Measurements from ENCODE around the gene CASP3. TPM values are rescaled to one million over a fixed set of nuclear protein-coding genes. Genes with fewer than 3 reads are reported as not detected.
"Not testable (repeated sequence)": the region's sequence is repeated elsewhere in the genome, so short reads cannot be mapped to it uniquely, and the experiment has no call there.

The CASP3 gene
- total and polyA plus RNA-seq, 5 donors from 2014 or later: 11.5 to 26.1 (median 14.2) TPM

DNA sequence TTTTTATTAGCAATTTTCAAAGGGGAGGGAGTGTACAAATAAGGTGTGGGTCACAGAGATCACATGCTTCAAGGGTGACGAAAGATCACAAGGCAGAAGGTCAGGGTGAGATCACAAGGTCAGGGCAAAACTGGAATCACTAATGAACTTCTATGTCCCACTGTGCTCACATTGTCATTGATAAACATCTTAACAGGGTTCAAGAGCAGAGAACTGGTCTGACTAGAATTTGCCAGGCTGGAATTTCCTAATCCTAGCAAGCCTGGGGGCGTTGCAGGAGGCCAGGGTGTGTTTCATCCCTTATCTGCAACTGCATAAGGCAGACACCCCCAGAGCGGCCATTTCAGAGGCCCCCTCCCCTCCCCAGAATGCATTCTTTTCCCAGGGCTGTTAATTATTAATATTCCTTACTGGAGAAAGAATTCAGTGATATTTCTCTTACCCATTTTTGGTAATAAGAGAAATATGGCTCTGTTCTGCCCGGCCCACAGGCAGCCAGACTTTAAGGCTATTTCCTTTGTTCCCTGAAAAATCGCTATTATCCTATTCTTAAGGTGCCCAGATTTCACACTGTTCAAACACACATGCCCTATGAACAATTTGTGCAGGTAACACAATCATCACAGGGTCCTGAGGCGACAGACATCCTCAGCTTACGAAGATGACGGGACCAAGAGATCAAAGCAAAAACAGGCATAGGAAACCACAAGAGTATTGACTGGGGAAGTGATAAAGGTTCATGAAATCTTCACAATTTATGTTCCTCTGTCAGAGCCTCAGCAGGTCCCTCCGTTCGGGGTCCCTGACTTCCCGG, 23.3 kb downstream of the CASP3 start:
- Mint-ChIP-seq H3K27ac (peak overlapping the region in 2 of 3 donors; percentile 65 to 83), H3K4me3 (peak overlapping the region in 1 of 4 donors; percentile 33), H3K36me3 (peaks cover 53% of the 10 kb centered on the region), H3K4me1 (peaks cover 17 to 35% (median 22%) of the 10 kb centered on the region in 4 donors)
- not testable (repeated sequence) for H3K27me3 ChIP-seq (ENCODE audit: control insufficient read depth, insufficient read depth, low read length); H3K27ac ChIP-seq (ENCODE audit: insufficient read depth, low read length, poor library complexity, severe bottlenecking); ATAC-seq (ENCODE audit: low read depth in 2 of 2); H3K4me3 ChIP-seq (ENCODE audit: low read depth, low read length); H3K9me3 ChIP-seq (ENCODE audit: control insufficient read depth in 2 of 2, low read length in 2 of 2); H3K9me3 Mint-ChIP-seq; H3K27me3 Mint-ChIP-seq; H3K4me1 ChIP-seq (ENCODE audit: control insufficient read depth, insufficient read depth, low read length, poor library complexity, severe bottlenecking)
- DNase-seq: peak in 1 of 3 donors; percentile 56
- peaks cover 47% of the 10 kb centered on the region for H3K36me3 ChIP-seq (ENCODE audit: control insufficient read depth, insufficient read depth, low read length)

DNA sequence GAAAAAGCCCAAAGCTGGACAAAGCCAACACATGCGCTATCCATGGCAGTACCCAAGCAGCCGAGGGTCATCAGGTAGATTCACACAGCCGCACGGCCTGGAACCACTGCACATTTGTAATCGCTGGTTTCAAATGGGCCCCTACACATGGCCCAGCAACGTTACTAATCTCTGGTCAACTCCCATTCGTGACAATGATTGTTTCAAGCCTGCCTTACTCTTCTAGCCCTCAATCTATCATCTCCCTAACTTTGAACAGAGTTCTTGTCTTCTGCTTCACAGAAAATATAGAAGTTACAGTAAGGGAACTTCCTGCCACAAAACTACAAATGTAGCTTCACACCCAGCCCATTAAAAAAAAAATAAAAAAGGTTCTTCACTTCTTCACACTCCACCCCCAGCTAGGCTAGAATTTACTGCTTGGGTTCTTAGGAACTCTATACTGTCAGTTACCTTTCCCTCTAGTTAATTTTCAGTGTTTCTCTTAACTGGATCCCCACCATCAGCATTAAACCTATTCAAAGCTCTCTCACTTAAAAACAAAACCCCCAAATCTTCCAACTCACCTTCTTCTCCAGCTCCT, 24.2 kb downstream of the CASP3 start:
- H3K4me3 Mint-ChIP-seq: peak overlapping the region in 1 of 4 donors; percentile 55
- peak overlapping the region in 2 of 3 donors; percentile 65 to 83 for H3K27ac Mint-ChIP-seq
- peak in 1 of 3 donors; percentile 42 for DNase-seq
- Histone ChIP-seq H3K4me1 (ENCODE audit: control insufficient read depth, insufficient read depth, low read length, poor library complexity, severe bottlenecking) (no peaks in the 10 kb centered on the region), H3K4me3 (ENCODE audit: low read depth, low read length) (no peak overlapping the region), H3K9me3 (ENCODE audit: control insufficient read depth in 2 of 2, low read length in 2 of 2) (no peaks in the 10 kb centered on the region), H3K27me3 (ENCODE audit: control insufficient read depth, insufficient read depth, low read length) (no peaks in the 10 kb centered on the region), H3K36me3 (ENCODE audit: control insufficient read depth, insufficient read depth, low read length) (peaks cover 39% of the 10 kb centered on the region), H3K27ac (ENCODE audit: insufficient read depth, low read length, poor library complexity, severe bottlenecking) (no peak overlapping the region)
- H3K9me3 Mint-ChIP-seq: peaks cover 0 to 2% (median 0%) of the 10 kb centered on the region in 7 donors
- no peak for ATAC-seq (ENCODE audit: low read depth in 2 of 2)
- H3K27me3 Mint-ChIP-seq: no peaks in the 10 kb centered on the region
- H3K4me1 Mint-ChIP-seq: peaks cover 17 to 35% (median 22%) of the 10 kb centered on the region in 4 donors
- peaks cover 45% of the 10 kb centered on the region for H3K36me3 Mint-ChIP-seq

DNA sequence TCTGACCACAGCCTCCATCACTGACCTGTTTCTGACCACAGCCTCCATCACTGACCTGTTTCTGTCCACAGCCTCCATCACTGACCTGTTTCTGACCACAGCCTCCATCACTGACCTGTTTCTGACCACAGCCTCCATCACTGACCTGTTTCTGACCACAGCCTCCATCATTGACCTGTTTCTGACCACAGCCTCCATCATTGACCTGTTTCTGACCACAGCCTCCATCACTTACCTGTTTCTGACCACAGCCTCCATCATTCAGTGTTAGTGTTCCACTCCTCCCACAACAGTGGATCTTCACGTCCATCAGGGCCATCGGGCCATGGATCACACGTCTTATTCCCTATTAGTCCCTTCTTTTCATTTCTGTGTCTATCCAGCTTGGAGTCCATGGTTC, 24.7 kb downstream of the CASP3 start:
- H3K36me3 ChIP-seq (ENCODE audit: control insufficient read depth, insufficient read depth, low read length): peaks cover 33% of the 10 kb centered on the region
- Mint-ChIP-seq H3K36me3 (peaks cover 43% of the 10 kb centered on the region), H3K4me1 (peaks cover 17 to 35% (median 22%) of the 10 kb centered on the region in 4 donors), H3K27ac (peak overlapping the region in 1 of 3 donors; percentile 15)
- H3K4me3 Mint-ChIP-seq; H3K9me3 Mint-ChIP-seq; H3K27ac ChIP-seq (ENCODE audit: insufficient read depth, low read length, poor library complexity, severe bottlenecking); H3K4me3 ChIP-seq (ENCODE audit: low read depth, low read length); DNase-seq; H3K27me3 Mint-ChIP-seq; ATAC-seq (ENCODE audit: low read depth in 2 of 2); H3K9me3 ChIP-seq (ENCODE audit: control insufficient read depth in 2 of 2, low read length in 2 of 2); H3K27me3 ChIP-seq (ENCODE audit: control insufficient read depth, insufficient read depth, low read length); H3K4me1 ChIP-seq (ENCODE audit: control insufficient read depth, insufficient read depth, low read length, poor library complexity, severe bottlenecking): not testable (repeated sequence)

DNA sequence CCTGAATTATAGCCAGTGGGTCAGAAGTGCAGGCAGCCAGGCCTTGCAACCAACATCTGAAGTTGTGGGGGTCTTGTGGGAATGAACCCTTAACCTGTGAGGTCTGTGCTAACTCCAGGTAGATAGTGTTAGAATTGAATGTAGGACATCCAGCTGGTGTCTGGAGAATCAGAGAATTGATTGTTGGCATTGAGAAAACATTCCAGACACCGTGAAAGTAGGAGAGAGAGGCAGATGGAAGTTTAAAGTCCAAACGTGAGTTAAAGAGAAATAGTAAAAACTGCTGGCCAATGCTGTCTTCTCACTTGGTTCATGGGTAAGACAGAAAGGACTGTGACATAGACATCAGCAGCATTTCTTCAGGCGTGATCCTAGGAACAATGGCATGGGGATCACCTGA, 27.7 kb downstream of the CASP3 start:
- DNase-seq (no peak), ATAC-seq (ENCODE audit: low read depth in 2 of 2) (no peak)
- no peaks in the 10 kb centered on the region for H3K9me3 ChIP-seq (ENCODE audit: control insufficient read depth in 2 of 2, low read length in 2 of 2)
- H3K36me3 Mint-ChIP-seq: peaks cover 16% of the 10 kb centered on the region
- no peaks in the 10 kb centered on the region for H3K27me3 Mint-ChIP-seq
- no peak overlapping the region for H3K4me3 Mint-ChIP-seq
- no peak overlapping the region for H3K27ac Mint-ChIP-seq
- no peak overlapping the region for H3K27ac ChIP-seq (ENCODE audit: insufficient read depth, low read length, poor library complexity, severe bottlenecking)
- H3K4me1 ChIP-seq (ENCODE audit: control insufficient read depth, insufficient read depth, low read length, poor library complexity, severe bottlenecking): no peaks in the 10 kb centered on the region
- H3K27me3 ChIP-seq (ENCODE audit: control insufficient read depth, insufficient read depth, low read length): no peaks in the 10 kb centered on the region
- peaks cover 2 to 24% (median 14%) of the 10 kb centered on the region in 4 donors for H3K4me1 Mint-ChIP-seq
- H3K36me3 ChIP-seq (ENCODE audit: control insufficient read depth, insufficient read depth, low read length): peaks cover 5% of the 10 kb centered on the region
- peaks cover 0 to 2% (median 0%) of the 10 kb centered on the region in 7 donors for H3K9me3 Mint-ChIP-seq
- no peak overlapping the region for H3K4me3 ChIP-seq (ENCODE audit: low read depth, low read length)

DNA sequence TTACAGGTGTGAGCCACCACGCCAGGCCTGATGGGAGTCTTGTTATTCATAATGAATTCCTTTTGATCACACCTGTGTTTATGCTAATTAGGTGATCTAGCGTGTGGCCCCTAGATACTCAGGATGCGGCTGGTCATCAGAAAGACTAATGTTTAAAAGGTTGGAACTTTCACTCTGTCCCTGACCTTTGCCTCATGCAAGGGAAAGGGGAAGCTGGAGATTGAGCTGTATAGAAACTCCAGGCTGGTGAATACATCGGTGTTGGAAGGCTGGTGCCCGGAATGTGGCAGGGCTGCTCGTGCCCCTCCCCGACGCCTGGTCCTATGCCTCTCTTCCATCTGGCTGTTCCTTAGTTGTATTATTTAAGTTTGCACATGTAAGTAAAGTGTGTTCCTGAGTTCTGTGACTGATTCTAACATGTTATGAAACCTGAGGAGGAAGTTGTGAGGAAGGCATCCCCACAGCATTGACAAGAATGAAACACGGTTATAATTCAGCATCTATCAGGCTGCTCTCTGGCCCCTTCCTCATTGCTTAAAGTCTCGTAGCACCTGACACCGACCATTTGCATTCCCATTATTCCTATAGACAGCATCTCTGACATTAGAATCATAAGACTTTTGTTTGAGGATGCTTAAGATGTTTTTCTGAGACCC, 28.9 kb downstream of the CASP3 start:
- H3K36me3 ChIP-seq (ENCODE audit: control insufficient read depth, insufficient read depth, low read length): no peaks in the 10 kb centered on the region
- no peaks in the 10 kb centered on the region for H3K9me3 ChIP-seq (ENCODE audit: control insufficient read depth in 2 of 2, low read length in 2 of 2)
- H3K4me1 ChIP-seq (ENCODE audit: control insufficient read depth, insufficient read depth, low read length, poor library complexity, severe bottlenecking): no peaks in the 10 kb centered on the region
- no peaks in the 10 kb centered on the region for H3K27me3 ChIP-seq (ENCODE audit: control insufficient read depth, insufficient read depth, low read length)
- no peak overlapping the region for H3K27ac ChIP-seq (ENCODE audit: insufficient read depth, low read length, poor library complexity, severe bottlenecking)
- no peak overlapping the region for H3K27ac Mint-ChIP-seq
- H3K27me3 Mint-ChIP-seq: no peaks in the 10 kb centered on the region
- ATAC-seq (ENCODE audit: low read depth in 2 of 2) (no peak), DNase-seq (no peak)
- no peak overlapping the region for H3K4me3 ChIP-seq (ENCODE audit: low read depth, low read length)
- H3K9me3 Mint-ChIP-seq: peaks cover 0 to 3% (median 0%) of the 10 kb centered on the region in 7 donors
- peaks cover 13% of the 10 kb centered on the region for H3K36me3 Mint-ChIP-seq
- peaks cover 0 to 13% (median 7%) of the 10 kb centered on the region in 4 donors for H3K4me1 Mint-ChIP-seq
- no peak overlapping the region for H3K4me3 Mint-ChIP-seq

DNA sequence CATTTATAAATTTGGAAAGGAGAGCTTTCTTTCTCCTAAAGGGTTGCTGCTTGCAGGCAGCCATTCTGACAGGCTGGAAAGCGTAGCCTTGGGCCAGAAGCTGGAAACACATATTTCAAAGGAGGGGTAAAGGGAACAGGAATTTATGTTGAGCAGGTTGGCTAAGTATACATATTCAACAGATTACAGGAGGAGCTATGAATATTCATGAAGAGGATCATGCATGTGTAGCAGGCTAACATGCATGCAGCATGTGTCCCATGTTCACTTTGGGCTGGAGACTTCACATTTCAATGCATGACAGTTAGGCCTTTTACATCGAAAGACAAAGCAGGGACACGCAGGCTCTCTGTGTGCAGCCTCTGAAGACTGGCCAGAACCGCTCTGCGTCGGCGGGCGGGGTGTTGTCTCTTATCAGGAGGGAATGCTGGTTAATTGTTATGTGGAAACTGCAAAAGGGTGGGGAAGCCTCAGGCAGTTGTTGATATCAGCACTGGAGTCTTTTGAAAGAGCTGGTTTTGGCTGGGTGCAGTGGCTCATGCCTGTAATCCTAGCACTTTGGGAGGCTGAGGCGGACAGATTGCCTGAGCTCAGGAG, 31.5 kb downstream of the CASP3 start:
- H3K9me3 Mint-ChIP-seq: peaks cover 0 to 10% (median 8%) of the 10 kb centered on the region in 7 donors
- no peak overlapping the region for H3K4me3 Mint-ChIP-seq
- ATAC-seq (ENCODE audit: low read depth in 2 of 2) (no peak), DNase-seq (no peak)
- no peaks in the 10 kb centered on the region for H3K27me3 Mint-ChIP-seq
- Histone ChIP-seq H3K4me3 (ENCODE audit: low read depth, low read length) (no peak overlapping the region), H3K27me3 (ENCODE audit: control insufficient read depth, insufficient read depth, low read length) (no peaks in the 10 kb centered on the region), H3K4me1 (ENCODE audit: control insufficient read depth, insufficient read depth, low read length, poor library complexity, severe bottlenecking) (no peaks in the 10 kb centered on the region), H3K36me3 (ENCODE audit: control insufficient read depth, insufficient read depth, low read length) (no peaks in the 10 kb centered on the region), H3K9me3 (ENCODE audit: control insufficient read depth in 2 of 2, low read length in 2 of 2) (no peaks in the 10 kb centered on the region), H3K27ac (ENCODE audit: insufficient read depth, low read length, poor library complexity, severe bottlenecking) (no peak overlapping the region)
- H3K4me1 Mint-ChIP-seq: no peaks in the 10 kb centered on the region
- H3K36me3 Mint-ChIP-seq: peaks cover 10% of the 10 kb centered on the region
- H3K27ac Mint-ChIP-seq: no peak overlapping the region

DNA sequence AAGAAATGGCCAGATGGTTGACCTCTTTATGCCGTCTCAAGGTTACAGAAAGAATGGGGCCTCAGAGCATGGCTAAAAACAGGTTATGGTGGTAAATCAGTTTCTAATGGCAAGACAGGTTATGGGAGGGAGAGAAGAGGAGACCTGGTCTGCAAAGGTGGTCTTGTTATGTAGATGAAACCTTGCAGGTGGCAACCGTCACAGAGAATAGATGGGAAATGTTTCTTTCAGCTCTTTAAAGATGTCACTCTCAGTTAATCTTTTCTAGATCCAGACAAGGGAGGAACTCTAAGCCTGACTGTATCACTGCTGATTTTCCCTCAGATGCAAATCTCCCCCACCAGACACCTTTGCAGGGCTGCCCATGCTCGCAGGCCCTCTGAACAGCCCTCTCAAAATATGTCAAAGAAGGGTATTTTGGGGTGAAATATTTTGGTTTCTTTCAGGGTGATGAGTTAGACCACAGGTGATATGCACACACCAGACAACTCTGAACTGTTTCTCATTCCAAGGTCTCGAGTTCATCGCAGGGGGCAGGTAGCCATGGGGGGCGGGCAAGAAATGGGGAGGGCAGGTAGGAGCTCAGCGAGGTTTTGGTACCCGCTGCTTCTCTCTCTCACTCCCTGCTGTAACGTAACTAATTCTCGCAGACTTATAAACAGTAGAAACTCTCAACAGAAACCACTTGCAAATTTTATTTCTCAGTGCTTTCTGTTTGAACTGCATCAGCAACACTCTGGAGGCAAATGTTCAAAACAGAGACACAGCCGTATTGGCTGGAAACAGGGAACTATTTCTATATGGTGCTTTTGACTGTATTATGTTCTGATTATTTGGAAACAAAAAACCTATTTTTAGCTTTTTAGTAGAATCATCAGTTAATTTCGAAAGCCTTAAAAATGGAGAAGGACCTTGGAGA, 32.4 kb downstream of the CASP3 start:
- ATAC-seq (ENCODE audit: low read depth in 2 of 2) (no peak), DNase-seq (no peak)
- Mint-ChIP-seq H3K36me3 (peaks cover 7% of the 10 kb centered on the region), H3K9me3 (peaks cover 0 to 10% (median 7%) of the 10 kb centered on the region in 7 donors), H3K27ac (no peak overlapping the region), H3K4me1 (no peaks in the 10 kb centered on the region), H3K4me3 (no peak overlapping the region), H3K27me3 (no peaks in the 10 kb centered on the region)
- no peak overlapping the region for H3K27ac ChIP-seq (ENCODE audit: insufficient read depth, low read length, poor library complexity, severe bottlenecking)
- H3K4me3 ChIP-seq (ENCODE audit: low read depth, low read length): no peak overlapping the region
- no peaks in the 10 kb centered on the region for H3K4me1 ChIP-seq (ENCODE audit: control insufficient read depth, insufficient read depth, low read length, poor library complexity, severe bottlenecking)
- no peaks in the 10 kb centered on the region for H3K27me3 ChIP-seq (ENCODE audit: control insufficient read depth, insufficient read depth, low read length)
- H3K9me3 ChIP-seq (ENCODE audit: control insufficient read depth in 2 of 2, low read length in 2 of 2): no peaks in the 10 kb centered on the region
- H3K36me3 ChIP-seq (ENCODE audit: control insufficient read depth, insufficient read depth, low read length): no peaks in the 10 kb centered on the region

Data from CD4-positive, CD25-positive, alpha-beta regulatory T cell (primary cell).